ENCODE measurements around the gene PTTG1. TPM values are rescaled to one million over a fixed set of nuclear protein-coding genes. Genes with fewer than 3 reads are reported as not detected.

Gene PTTG1
- total and polyA plus RNA-seq, 2 donors (not counting 1 experiment from before 2014, with no cell fraction given), result 77.5 to 108 TPM

- H3K36me3 ChIP-seq (ENCODE audit: control insufficient read depth, insufficient read depth, low read length), result no peaks in the 10 kb centered on the region
- no peak for TF ChIP-seq EZH2 (IDR thresholded peaks at IDR 0.05; ENCODE audit: low read length, missing control alignments)
- TF ChIP-seq, protein P1, sequence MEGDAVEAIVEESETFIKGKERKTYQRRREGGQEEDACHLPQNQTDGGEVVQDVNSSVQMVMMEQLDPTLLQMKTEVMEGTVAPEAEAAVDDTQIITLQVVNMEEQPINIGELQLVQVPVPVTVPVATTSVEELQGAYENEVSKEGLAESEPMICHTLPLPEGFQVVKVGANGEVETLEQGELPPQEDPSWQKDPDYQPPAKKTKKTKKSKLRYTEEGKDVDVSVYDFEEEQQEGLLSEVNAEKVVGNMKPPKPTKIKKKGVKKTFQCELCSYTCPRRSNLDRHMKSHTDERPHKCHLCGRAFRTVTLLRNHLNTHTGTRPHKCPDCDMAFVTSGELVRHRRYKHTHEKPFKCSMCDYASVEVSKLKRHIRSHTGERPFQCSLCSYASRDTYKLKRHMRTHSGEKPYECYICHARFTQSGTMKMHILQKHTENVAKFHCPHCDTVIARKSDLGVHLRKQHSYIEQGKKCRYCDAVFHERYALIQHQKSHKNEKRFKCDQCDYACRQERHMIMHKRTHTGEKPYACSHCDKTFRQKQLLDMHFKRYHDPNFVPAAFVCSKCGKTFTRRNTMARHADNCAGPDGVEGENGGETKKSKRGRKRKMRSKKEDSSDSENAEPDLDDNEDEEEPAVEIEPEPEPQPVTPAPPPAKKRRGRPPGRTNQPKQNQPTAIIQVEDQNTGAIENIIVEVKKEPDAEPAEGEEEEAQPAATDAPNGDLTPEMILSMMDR (conservative IDR thresholded peaks at IDR 0.05 in 1 of 2, IDR thresholded peaks at IDR 0.05 in 1 of 2; ENCODE audit: low read depth in 1 of 2, low read length in 2 of 2), result no peak
- H3K4me3 ChIP-seq (replicated peaks in 1 of 4; ENCODE audit: control extremely low read depth in 1 of 4, insufficient read depth in 1 of 4, low read depth in 3 of 4, low read length in 4 of 4), result no peak overlapping the region
- H2AFZ ChIP-seq (ENCODE audit: low read length), result no peak overlapping the region
- no peak for DNase-seq (ENCODE audit: low read depth in 2 of 2)
- no peak overlapping the region for H3K27ac ChIP-seq (ENCODE audit: insufficient read depth, low read length)
- H3K27me3 ChIP-seq (ENCODE audit: control insufficient read depth, insufficient read depth, low read length), result no peaks in the 10 kb centered on the region
- no peaks in the 10 kb centered on the region for H3K79me2 ChIP-seq (ENCODE audit: control insufficient read depth, insufficient read depth, low read length)
- H4K20me1 ChIP-seq (ENCODE audit: control insufficient read depth, extremely low read depth, insufficient read depth, low read length), result no peaks in the 10 kb centered on the region
- H3K9ac ChIP-seq (ENCODE audit: insufficient read depth, low read length), result no peak overlapping the region
- no peaks in the 10 kb centered on the region for H3K4me1 ChIP-seq (ENCODE audit: control insufficient read depth, extremely low read depth, insufficient read depth, low read length)
- H3K9me3 ChIP-seq (ENCODE audit: control insufficient read depth, insufficient read depth, low read depth, low read length), result no peaks in the 10 kb centered on the region
- no peak overlapping the region for H3K4me2 ChIP-seq (ENCODE audit: extremely low read depth, insufficient read depth, low read length)
These were observed 45.2 kb upstream of the PTTG1 start for GRCh38 chr5:160376416-160376815.

DNA sequence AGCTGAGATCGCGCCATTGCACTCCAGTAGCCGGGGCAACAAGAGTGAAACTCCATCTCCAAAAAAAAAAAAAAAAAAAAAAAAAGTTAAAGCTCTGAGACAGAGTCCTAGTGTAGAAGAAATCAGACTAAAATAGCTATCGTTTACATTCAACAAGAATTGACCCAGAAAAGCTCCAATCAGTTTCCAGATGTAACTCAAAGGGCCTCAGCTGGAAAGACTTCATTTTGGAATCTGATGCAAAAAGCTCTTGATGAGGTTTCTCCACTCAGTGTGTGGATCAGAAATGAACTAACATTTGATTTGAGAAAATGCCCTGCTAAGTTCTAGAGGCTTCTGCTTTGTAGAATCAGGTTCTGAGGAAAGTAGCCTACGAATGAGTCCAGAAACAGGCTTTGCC is 44.0 kb upstream of the PTTG1 start:
- Histone ChIP-seq H3K4me2 (ENCODE audit: extremely low read depth, insufficient read depth, low read length) (no peak overlapping the region), H3K79me2 (ENCODE audit: control insufficient read depth, insufficient read depth, low read length) (no peaks in the 10 kb centered on the region), H3K9me3 (ENCODE audit: control insufficient read depth, insufficient read depth, low read depth, low read length) (no peaks in the 10 kb centered on the region), H3K36me3 (ENCODE audit: control insufficient read depth, insufficient read depth, low read length) (no peaks in the 10 kb centered on the region), H3K4me3 (replicated peaks in 1 of 4; ENCODE audit: control extremely low read depth in 1 of 4, insufficient read depth in 1 of 4, low read depth in 3 of 4, low read length in 4 of 4) (no peak overlapping the region), H3K27ac (ENCODE audit: insufficient read depth, low read length) (no peak overlapping the region), H2AFZ (ENCODE audit: low read length) (no peak overlapping the region), H4K20me1 (ENCODE audit: control insufficient read depth, extremely low read depth, insufficient read depth, low read length) (no peaks in the 10 kb centered on the region), H3K27me3 (ENCODE audit: control insufficient read depth, insufficient read depth, low read length) (no peaks in the 10 kb centered on the region), H3K9ac (ENCODE audit: insufficient read depth, low read length) (no peak overlapping the region), H3K4me1 (ENCODE audit: control insufficient read depth, extremely low read depth, insufficient read depth, low read length) (no peaks in the 10 kb centered on the region)
- no peak for DNase-seq (ENCODE audit: low read depth in 2 of 2)
- TF ChIP-seq EZH2 (IDR thresholded peaks at IDR 0.05; ENCODE audit: low read length, missing control alignments), result no peak
- TF ChIP-seq, protein P1 (conservative IDR thresholded peaks at IDR 0.05 in 1 of 2, IDR thresholded peaks at IDR 0.05 in 1 of 2; ENCODE audit: low read depth in 1 of 2, low read length in 2 of 2), result no peak

GRCh38 chr5:160378330-160378729 is 43.3 kb upstream of the PTTG1 start:
- H3K4me1 ChIP-seq (ENCODE audit: control insufficient read depth, extremely low read depth, insufficient read depth, low read length), result no peaks in the 10 kb centered on the region
- H3K4me3 ChIP-seq (replicated peaks in 1 of 4; ENCODE audit: control extremely low read depth in 1 of 4, insufficient read depth in 1 of 4, low read depth in 3 of 4, low read length in 4 of 4), result no peak overlapping the region
- no peaks in the 10 kb centered on the region for H3K79me2 ChIP-seq (ENCODE audit: control insufficient read depth, insufficient read depth, low read length)
- DNase-seq (ENCODE audit: low read depth in 2 of 2), result no peak
- no peak overlapping the region for H3K27ac ChIP-seq (ENCODE audit: insufficient read depth, low read length)
- no peaks in the 10 kb centered on the region for H3K9me3 ChIP-seq (ENCODE audit: control insufficient read depth, insufficient read depth, low read depth, low read length)
- no peaks in the 10 kb centered on the region for H3K36me3 ChIP-seq (ENCODE audit: control insufficient read depth, insufficient read depth, low read length)
- TF ChIP-seq EZH2 (IDR thresholded peaks at IDR 0.05; ENCODE audit: low read length, missing control alignments), result no peak
- TF ChIP-seq, protein P1 (conservative IDR thresholded peaks at IDR 0.05 in 1 of 2, IDR thresholded peaks at IDR 0.05 in 1 of 2; ENCODE audit: low read depth in 1 of 2, low read length in 2 of 2), result no peak
- H4K20me1 ChIP-seq (ENCODE audit: control insufficient read depth, extremely low read depth, insufficient read depth, low read length), result no peaks in the 10 kb centered on the region
- H3K9ac ChIP-seq (ENCODE audit: insufficient read depth, low read length), result no peak overlapping the region
- no peak overlapping the region for H2AFZ ChIP-seq (ENCODE audit: low read length)
- H3K27me3 ChIP-seq (ENCODE audit: control insufficient read depth, insufficient read depth, low read length), result no peaks in the 10 kb centered on the region
- no peak overlapping the region for H3K4me2 ChIP-seq (ENCODE audit: extremely low read depth, insufficient read depth, low read length)

All from fibroblast of lung (primary cell).